ENCODE results near the gene VWA2.

VWA2 gene

DNA sequence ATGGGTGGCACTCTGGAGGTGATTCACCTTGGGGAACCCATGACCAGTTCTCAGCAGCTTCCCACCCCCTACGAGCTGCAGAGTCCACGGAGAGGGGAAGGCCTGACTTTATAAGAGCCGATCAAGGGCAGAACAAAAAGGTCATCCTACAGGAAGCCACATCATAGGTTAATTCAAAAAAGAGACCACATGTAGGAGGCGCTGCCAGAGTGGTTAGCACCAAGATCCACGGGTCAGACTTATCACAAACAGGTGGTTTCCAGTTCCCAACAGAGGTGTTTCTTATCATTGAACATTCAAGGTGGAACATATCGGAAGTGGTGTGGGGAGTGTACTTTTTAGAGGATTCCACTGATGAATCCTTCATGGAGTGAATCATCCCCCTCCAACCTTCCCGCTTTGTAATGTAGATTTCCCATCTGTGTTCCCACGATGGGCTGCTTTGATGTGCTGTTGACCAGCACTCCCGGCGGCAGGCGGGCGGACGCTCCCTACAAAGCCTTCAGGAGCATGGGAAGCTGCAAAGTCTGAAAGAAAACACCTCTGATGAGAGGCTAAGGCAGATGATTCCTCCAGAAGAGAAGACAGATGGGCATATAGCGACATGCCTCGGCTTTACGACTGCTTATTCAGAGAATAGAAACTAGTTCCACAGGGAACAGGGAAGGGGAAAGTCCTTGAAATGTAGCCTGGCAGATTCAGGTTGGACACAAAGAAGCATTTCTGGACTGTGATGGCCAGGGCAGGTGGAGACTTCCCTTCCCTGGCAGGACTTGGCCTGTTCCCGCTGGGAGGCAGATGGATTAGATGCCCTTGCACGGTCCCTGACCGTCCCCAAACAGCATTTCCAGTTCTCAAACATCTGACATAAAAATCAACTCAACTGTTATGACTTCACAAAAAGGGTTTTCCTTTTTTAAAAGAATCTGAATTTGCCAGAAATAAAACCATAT is 98.7 kb downstream of the VWA2 start:
- in situ Hi-C loops (cut with HindIII; ENCODE audit: low sequenced_read_pairs): no loop called here

DNA sequence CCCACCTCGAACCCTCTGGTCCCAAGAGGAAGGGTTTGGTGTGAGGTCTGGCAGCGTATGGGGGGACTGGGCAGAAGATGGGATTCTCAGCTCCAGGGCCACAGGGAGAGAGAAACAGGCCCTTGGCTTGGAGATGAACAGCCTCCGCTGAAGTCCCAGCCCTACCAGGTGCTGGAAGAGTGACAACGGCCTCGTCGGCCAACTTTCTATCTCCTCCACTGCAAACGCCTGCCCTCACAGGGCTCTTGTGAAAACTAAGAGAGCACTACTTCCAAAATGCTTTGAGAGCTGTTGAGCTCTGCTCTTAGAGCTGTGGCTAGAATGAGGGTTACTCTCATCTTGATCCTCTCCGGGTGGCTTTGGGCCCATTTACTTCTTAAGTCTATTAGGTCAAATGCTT is 101.8 kb downstream of the VWA2 start:
- in situ Hi-C loops (cut with HindIII; ENCODE audit: low sequenced_read_pairs): no loop called here

Data from DLD1 (cell line).